HG03064 (cell line): Measurements from ENCODE around the gene MLH1.
"Not testable (repeated sequence)": the region's sequence is repeated elsewhere in the genome, so short reads cannot be mapped to it uniquely, and the experiment has no call there.

Experiments
- ATAC-seq: cut with Tn5 transposase; IDR thresholded peaks from one replicate; pipeline ENCODE4 v1.9.1; 2021; ENCODE audit warnings: low read depth; ENCODE audit not compliant: unreplicated experiment

MLH1 gene

GRCh38 chr3:37031096-37031682 lies 37.9 kb downstream of the MLH1 start:
- no peak for ATAC-seq

DNA sequence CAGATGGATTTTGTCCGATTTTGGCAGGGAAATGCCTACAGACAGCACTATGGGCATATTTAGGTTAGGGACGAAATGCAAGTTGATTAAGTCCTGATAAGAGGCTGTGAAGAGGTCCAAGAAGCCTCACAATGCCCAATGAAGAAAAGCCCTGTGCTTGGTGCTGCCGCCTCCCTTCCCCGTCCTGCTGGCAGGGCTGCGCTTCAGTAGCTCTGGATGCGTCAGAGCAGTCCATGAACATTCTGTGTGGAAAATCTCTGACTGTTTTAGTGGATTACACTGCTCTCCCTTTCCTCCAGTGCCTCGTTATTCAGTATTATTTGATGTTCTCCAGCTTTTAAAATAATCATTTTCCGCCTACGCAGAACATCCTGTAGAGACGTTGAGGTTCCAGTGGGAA lies 39.6 kb downstream of the MLH1 start:
- ATAC-seq, result no peak

GRCh38 chr3:37037352-37037751 lies 44.0 kb downstream of the MLH1 start:
- ATAC-seq, result no peak

- no peak for ATAC-seq
These were observed 46.0 kb downstream of the MLH1 start for GRCh38 chr3:37039161-37039846.

DNA sequence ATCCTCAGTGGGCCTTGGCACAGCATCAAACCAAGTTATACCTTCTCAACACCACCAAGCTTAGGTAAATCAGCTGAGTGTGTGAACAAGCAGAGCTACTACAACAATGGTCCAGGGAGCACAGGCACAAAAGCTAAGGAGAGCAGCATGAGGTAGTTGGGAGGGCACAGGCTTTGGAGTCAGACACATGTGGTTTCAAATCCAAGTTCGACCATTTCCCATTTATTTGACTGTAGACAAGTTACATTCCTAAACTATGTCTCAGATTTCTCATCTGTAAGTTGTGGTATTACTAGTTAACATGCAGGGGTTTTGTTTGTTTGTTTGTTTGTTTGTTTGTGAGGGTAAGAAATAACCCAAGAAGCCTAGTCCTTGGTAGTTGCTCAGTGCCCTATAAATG lies 46.9 kb downstream of the MLH1 start:
- ATAC-seq, result no peak

DNA sequence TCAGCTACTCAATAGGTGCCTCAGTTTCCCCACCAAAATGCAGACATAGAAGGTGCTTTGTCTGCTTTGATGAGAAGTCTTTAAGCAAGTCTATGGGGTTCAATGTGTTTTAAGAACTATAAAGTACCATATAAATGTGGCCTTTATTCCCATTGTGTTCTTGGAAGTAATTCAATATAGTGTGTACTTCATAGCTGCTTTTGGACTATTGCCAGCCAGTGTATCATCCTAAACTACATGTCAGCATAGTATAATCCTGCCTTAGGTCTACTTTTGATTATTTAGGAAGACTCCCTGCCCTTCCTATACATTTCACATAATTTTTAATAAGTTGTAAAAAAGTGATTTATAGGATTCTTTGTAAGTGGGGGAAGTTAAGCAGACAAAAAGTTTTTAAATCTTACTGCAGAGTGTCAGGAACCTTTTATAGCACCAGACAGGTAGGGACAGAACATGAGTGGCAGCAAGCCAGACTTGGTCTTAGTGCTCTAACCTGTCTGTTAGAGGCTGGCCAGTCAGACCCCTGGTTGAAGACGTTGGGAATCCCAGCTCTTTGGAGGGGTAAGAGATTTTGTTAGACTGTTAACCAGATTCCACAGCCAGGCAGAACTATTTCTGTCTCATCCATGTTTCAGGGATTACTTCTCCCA lies 48.4 kb downstream of the MLH1 start:
- no peak for ATAC-seq

GRCh38 chr3:37042712-37043111 lies 49.4 kb downstream of the MLH1 start:
- ATAC-seq, result not testable (repeated sequence)

DNA sequence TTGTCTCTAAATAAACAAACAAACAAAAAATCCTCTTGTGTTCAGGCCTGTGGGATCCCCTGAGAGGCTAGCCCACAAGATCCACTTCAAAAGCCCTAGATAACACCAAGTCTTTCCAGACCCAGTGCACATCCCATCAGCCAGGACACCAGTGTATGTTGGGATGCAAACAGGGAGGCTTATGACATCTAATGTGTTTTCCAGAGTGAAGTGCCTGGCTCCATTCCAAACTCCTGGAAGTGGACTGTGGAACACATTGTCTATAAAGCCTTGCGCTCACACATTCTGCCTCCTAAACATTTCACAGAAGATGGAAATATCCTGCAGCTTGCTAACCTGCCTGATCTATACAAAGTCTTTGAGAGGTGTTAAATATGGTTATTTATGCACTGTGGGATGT lies 57.0 kb downstream of the MLH1 start:
- no peak for ATAC-seq

GRCh38 chr3:37052860-37053259 lies 59.5 kb downstream of the MLH1 start:
- no peak for ATAC-seq

DNA sequence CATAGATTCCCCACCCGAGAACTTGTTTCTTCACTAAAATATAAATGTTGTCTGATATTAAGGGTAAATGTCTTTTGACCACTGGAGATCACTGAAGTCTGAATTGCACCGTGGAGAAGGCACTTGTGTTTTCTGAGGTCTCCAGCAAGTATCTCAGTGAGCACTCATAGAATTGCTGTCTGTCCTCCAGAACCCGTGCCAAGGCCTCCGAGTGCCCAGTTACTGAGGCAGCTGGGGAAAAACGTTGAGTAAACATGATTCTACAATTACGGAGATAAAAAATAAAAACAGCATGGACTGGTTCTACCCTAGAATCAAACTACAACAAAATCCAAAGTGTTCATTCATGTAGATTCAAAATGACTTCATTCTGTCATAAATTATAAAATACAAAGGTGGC lies 60.0 kb downstream of the MLH1 start:
- no peak for ATAC-seq

DNA sequence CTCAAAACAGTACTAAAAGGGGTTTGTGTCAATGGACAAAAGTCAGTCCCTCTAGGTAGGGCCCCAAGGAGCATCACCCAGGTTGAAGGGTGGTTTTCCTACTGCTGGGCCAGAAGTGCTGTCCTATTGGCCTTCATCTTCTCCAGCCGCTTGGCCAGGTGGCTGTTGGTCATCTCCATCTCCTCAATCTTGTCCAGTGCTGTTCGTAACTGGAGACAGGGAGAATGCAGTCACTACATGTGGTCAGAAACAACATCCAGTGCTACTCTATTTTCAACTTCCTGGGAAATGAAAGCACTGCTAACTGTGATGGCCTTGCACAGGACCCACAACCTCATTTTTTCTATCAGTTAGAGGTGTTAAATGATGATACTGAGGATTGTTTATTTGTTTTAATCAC lies 60.4 kb downstream of the MLH1 start:
- no peak for ATAC-seq

DNA sequence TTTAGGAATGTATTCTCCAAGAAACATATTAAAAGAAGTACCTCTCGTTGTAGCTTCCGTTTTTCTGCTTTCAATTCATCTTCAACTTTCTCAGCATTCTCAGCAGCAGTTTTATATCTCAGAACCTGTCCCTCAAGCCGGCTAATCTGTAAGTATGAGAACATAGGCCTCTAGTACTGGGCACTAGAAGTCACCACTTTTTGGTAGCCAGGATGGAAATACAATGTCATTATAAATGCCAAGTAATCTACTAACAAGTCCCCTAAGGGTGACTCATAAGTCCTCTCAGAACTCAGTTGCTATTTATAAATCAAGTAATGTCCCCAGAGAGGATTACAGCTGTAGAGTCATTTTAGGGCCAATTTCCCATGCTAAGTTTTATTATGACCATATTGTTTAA lies 61.1 kb downstream of the MLH1 start:
- peak; percentile 81 for ATAC-seq

DNA sequence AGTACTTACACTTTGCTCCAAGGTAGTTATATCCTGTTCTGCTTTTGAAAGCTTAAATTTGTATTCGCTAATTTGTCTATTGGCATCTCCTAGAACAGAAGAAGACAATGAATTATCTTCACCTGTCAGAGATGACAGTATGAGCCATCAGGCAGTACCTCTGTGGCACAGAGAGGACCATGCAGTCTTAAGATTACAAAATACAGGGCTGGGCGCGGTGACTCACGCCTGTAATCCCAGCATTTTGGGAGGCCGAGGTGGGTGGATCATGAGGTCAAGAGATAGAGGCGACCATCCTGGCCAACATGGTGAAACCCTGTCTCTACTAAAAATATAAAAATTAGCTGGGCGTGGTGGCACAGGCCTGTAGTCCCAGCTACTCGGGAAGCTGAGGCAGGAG lies 61.8 kb downstream of the MLH1 start:
- ATAC-seq, result not testable (repeated sequence)

DNA sequence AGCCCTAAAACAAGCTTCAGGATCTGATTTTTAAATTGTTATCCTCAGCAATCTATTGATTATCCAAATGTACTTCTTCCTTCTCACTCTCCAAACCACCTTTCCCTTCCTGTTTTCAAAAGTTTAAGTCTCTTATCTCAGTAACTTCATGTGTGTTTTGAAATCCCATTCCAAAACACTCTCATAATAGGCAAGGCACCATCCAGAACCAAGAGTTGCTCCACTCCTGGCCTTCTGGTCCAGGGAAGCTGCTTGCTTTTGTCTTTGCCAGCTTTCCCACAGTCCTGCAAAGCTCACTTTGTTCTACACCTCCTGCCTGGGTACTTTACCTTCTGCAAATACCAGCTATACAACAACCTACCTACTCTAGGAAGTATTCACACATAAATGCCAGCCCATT lies 63.5 kb downstream of the MLH1 start:
- no peak for ATAC-seq

DNA sequence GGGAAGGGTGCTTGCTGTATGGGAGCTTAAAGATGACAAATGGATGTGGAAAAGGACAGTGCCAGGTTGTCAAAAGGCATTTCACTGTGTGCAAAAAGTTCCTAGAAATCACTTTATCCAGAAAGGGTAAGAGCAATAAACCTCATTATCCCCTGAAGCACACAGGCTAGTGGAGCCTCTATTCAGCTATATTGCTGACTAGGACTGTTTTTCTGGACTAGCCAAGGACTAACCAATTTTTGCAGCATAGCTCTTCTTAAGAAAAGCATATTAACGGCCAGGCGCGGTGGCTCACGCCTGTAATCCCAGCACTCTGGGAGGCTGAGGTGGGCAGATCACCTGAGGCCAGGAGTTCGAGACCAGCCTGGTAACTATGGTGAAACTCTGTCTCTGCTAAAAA lies 64.8 kb downstream of the MLH1 start:
- ATAC-seq, result no peak

DNA sequence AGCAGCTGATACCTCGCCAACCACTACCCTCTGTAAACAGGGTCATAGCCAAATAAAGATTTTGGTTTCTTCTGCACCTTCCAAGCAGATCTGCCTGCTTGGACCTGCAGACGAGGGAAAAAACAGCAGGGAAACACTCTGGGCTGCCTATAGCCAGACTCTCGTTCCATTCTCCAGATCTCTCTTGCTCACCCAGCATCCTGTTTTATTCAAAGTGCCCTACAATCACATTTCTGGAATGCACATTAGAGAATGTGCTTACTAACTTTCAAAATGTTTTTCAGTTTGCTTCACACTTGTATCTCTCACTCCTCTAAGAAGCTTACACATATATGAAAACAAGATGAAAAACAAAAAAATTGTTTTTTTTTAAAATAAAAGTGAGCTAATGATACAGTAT lies 71.4 kb downstream of the MLH1 start:
- ATAC-seq, result no peak

- ATAC-seq, result no peak
These were observed 74.3 kb downstream of the MLH1 start for GRCh38 chr3:37067577-37067976.

GRCh38 chr3:37068031-37068430 lies 74.7 kb downstream of the MLH1 start:
- ATAC-seq, result no peak

DNA sequence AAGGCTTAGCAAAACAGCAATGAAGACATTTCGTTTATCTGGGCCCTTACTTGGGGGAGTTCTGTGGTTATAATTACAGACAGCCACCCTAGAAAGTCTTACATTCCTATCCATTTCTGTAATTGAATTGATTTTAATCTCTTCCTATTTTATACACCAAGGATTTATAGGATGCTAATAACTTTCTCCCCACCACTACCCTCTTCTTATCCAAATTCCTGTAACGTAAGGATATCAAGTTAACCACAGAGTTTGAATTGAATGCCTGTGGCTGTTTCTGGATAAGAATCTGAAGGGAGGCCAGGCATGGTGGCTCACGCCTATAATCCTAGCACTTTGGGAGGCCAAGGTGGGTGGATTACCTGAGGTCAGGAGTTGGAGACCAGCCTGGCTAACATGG lies 78.6 kb downstream of the MLH1 start:
- ATAC-seq, result no peak

DNA sequence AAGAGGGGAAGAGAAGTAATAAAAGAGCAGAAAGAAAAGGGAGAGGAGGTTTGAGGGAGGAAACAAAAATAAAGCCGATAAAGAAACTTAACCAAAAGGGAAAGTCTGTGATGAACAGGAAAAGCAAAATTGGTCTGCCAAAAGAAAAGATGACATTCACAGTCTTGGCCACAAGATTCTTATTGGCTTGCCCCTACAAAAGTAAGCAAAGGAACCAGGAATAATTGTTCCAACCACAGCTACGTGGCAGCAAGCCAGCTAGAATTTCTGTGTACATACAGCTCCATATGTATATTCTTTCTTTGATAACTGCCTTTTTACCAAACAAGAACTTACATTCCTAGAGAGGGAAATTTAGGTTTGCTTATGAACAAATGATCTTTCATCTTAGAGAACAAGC lies 79.6 kb downstream of the MLH1 start:
- no peak for ATAC-seq

- no peak for ATAC-seq
These were observed 80.9 kb downstream of the MLH1 start for GRCh38 chr3:37074178-37074577.

GRCh38 chr3:37075955-37076354 lies 82.6 kb downstream of the MLH1 start:
- no peak for ATAC-seq
